Stimulated activated CD4-positive, alpha-beta T cell treated with anti-CD3 and anti-CD28 coated beads, TNF-alpha, amount 100 ng/mL, for 24 hours (primary cell): ENCODE measurements around the gene DIPK1C.

ENCODE experiments used
- DNase-seq, 3 experiments: peaks; one replicate each; pipeline ENCODE4 v3.0.0-alpha.2; 2020; ENCODE audit warnings: low read depth in 3 of 3

The DIPK1C gene

GRCh38 chr18:74451148-74451547, 6.0 kb downstream of the DIPK1C start:
- no peak for DNase-seq

- no peak for DNase-seq
Measured at GRCh38 chr18:74450626-74451025, 6.5 kb downstream of the DIPK1C start.

GRCh38 chr18:74447404-74448152, 9.5 kb downstream of the DIPK1C start:
- DNase-seq, result no peak

- no peak for DNase-seq
Measured at GRCh38 chr18:74446631-74447403, 10.3 kb downstream of the DIPK1C start.

GRCh38 chr18:74446178-74446577, 10.9 kb downstream of the DIPK1C start:
- no peak for DNase-seq

- no peak for DNase-seq
Measured at GRCh38 chr18:74445585-74445984, 11.5 kb downstream of the DIPK1C start.

- no peak for DNase-seq
Measured at GRCh38 chr18:74444104-74444503, 13.0 kb downstream of the DIPK1C start.

GRCh38 chr18:74440808-74441427, 16.2 kb downstream of the DIPK1C start:
- DNase-seq, result no peak

GRCh38 chr18:74438091-74438490, 19.0 kb downstream of the DIPK1C start:
- no peak for DNase-seq

GRCh38 chr18:74436158-74436769, 20.8 kb downstream of the DIPK1C start:
- DNase-seq, result no peak

GRCh38 chr18:74435740-74436139, 21.4 kb downstream of the DIPK1C start:
- no peak for DNase-seq

GRCh38 chr18:74434466-74434865, 22.6 kb downstream of the DIPK1C start:
- no peak for DNase-seq

GRCh38 chr18:74430806-74431571, 26.1 kb downstream of the DIPK1C start:
- no peak for DNase-seq

- DNase-seq, result no peak
Measured at GRCh38 chr18:74430231-74430630, 26.9 kb downstream of the DIPK1C start.

GRCh38 chr18:74429096-74429495, 28.0 kb downstream of the DIPK1C start:
- DNase-seq, result no peak

- no peak for DNase-seq
Measured at GRCh38 chr18:74427442-74428112, 29.5 kb downstream of the DIPK1C start.

- DNase-seq, result no peak
Measured at GRCh38 chr18:74425876-74426275, 31.2 kb downstream of the DIPK1C start.

GRCh38 chr18:74425161-74425560, 31.9 kb downstream of the DIPK1C start:
- DNase-seq, result no peak

GRCh38 chr18:74422541-74422940, 34.6 kb downstream of the DIPK1C start:
- no peak for DNase-seq

GRCh38 chr18:74420926-74421325, 36.2 kb downstream of the DIPK1C start:
- no peak for DNase-seq

- DNase-seq, result no peak
Measured at GRCh38 chr18:74420481-74420880, 36.6 kb downstream of the DIPK1C start.
